ENCODE results near the gene SLC25A43. TPM values are rescaled to one million over a fixed set of nuclear protein-coding genes. Genes with fewer than 3 reads are reported as not detected.

Gene SLC25A43
- polyA plus RNA-seq, 1 of the 3 experiments (the other 2 are of a cell fraction), result 13.2 TPM

DNA sequence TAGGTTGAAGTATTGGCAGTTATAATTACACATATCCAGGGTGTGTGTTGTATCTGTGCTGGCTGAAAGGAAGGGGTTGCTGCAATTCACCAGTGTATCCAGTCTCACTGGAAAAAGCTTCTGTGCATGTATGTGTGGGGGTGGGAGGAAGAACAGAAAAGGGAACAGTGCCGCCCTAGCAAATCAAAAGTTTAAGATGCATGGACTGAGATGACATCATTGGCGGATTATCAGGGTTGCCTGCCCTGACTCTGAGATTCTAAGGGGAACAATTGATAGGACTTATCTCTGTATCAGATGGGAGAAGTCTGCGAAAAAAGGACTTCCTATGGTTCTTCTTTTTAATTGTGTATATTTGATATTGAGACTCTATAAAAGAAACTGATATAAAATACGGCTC lies 3.5 kb downstream of the SLC25A43 start:
- Histone ChIP-seq H3K27me3 (ENCODE audit: insufficient read depth) (peaks cover 5% of the 10 kb centered on the region; the same call in 1 of the 2 replicates), H3K4me1 (ENCODE audit: control insufficient read depth in 1 of 2, insufficient read depth in 2 of 2, low read depth in 1 of 2, low read length in 1 of 2) (no peaks in the 10 kb centered on the region), H3K9me2 (no peaks in the 10 kb centered on the region), H3K36me3 (replicated peaks in 1 of 2; ENCODE audit: control insufficient read depth in 1 of 2, insufficient read depth in 2 of 2, low read length in 1 of 2) (no peaks in the 10 kb centered on the region), H2AFZ (ENCODE audit: low read depth) (no peak overlapping the region), H3K9me3 (no peaks in the 10 kb centered on the region), H3K4me3 (ENCODE audit: low read depth in 2 of 2, low read length in 1 of 2) (no peak overlapping the region), H3K9ac (no peak overlapping the region), H3F3A (replicated peaks; ENCODE audit: insufficient read depth) (no peaks in the 10 kb centered on the region), H3K79me2 (ENCODE audit: insufficient read depth) (peaks cover 11% of the 10 kb centered on the region; the same call in 1 of the 2 replicates), H3K4me2 (no peak overlapping the region), H4K20me1 (ENCODE audit: insufficient read depth) (no peaks in the 10 kb centered on the region), H3K27ac (ENCODE audit: low read depth in 2 of 2, low read length in 1 of 2) (no peak overlapping the region)
- no peak for DNase-seq
- POLR2A ChIA-PET, result no interaction called here
- 55% methylated on average over 4 of the region's 4 CpGs for WGBS (ENCODE audit: low lambda C conversion rate)
- TF ChIP-seq TAF1 (IDR thresholded peaks at IDR 0.05; ENCODE audit: borderline replicate concordance, low read depth, low read length), result no peak
- no peak for TF ChIP-seq RAD21 (IDR thresholded peaks at IDR 0.05; ENCODE audit: low read length)
- no peak for TF ChIP-seq ZBTB33 (IDR thresholded peaks at IDR 0.05; ENCODE audit: borderline replicate concordance, low read depth)
- no peak for TF ChIP-seq GABPA (IDR thresholded peaks at IDR 0.05; ENCODE audit: low read depth)
- no peak for TF ChIP-seq ELF1 (IDR thresholded peaks at IDR 0.05)
- TF ChIP-seq POLR2AphosphoS5 (IDR thresholded peaks at IDR 0.05; ENCODE audit: low read depth, low read length), result no peak
- TF ChIP-seq EZH2phosphoT487 (IDR thresholded peaks at IDR 0.05; ENCODE audit: borderline replicate concordance, low read depth), result no peak
- TF ChIP-seq EP300 (IDR thresholded peaks at IDR 0.05; ENCODE audit: borderline replicate concordance in 1 of 2, low read depth in 1 of 2, low read length in 1 of 2), result no peak
- TF ChIP-seq TEAD4 (IDR thresholded peaks at IDR 0.05; ENCODE audit: borderline replicate concordance, insufficient read depth), result no peak
- TF ChIP-seq, protein P1, sequence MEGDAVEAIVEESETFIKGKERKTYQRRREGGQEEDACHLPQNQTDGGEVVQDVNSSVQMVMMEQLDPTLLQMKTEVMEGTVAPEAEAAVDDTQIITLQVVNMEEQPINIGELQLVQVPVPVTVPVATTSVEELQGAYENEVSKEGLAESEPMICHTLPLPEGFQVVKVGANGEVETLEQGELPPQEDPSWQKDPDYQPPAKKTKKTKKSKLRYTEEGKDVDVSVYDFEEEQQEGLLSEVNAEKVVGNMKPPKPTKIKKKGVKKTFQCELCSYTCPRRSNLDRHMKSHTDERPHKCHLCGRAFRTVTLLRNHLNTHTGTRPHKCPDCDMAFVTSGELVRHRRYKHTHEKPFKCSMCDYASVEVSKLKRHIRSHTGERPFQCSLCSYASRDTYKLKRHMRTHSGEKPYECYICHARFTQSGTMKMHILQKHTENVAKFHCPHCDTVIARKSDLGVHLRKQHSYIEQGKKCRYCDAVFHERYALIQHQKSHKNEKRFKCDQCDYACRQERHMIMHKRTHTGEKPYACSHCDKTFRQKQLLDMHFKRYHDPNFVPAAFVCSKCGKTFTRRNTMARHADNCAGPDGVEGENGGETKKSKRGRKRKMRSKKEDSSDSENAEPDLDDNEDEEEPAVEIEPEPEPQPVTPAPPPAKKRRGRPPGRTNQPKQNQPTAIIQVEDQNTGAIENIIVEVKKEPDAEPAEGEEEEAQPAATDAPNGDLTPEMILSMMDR (IDR thresholded peaks at IDR 0.05), result no peak
- no peak for TF ChIP-seq NRF1 (IDR thresholded peaks at IDR 0.05; ENCODE audit: low read depth, low read length)
- TF ChIP-seq NFIC (IDR thresholded peaks at IDR 0.05; ENCODE audit: borderline replicate concordance), result no peak
- no peak for TF ChIP-seq CHD2 (IDR thresholded peaks at IDR 0.05; ENCODE audit: low read length, partially characterized antibody)
- TF ChIP-seq, protein P2, sequence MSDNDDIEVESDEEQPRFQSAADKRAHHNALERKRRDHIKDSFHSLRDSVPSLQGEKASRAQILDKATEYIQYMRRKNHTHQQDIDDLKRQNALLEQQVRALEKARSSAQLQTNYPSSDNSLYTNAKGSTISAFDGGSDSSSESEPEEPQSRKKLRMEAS (IDR thresholded peaks at IDR 0.05; ENCODE audit: low read depth), result no peak
- CTCF ChIA-PET, result no interaction called here

GRCh38 chrX:119406776-119407175 lies 7.6 kb downstream of the SLC25A43 start:
- Histone ChIP-seq H3K27me3 (ENCODE audit: insufficient read depth) (no peaks in the 10 kb centered on the region; the same call in 1 of the 2 replicates), H3K4me1 (ENCODE audit: control insufficient read depth in 1 of 2, insufficient read depth in 2 of 2, low read depth in 1 of 2, low read length in 1 of 2) (no peaks in the 10 kb centered on the region), H3K9me2 (no peaks in the 10 kb centered on the region), H3F3A (replicated peaks; ENCODE audit: insufficient read depth) (peaks cover 7% of the 10 kb centered on the region), H4K20me1 (ENCODE audit: insufficient read depth) (no peaks in the 10 kb centered on the region), H2AFZ (ENCODE audit: low read depth) (no peak overlapping the region), H3K4me2 (no peak overlapping the region), H3K9ac (no peak overlapping the region), H3K4me3 (ENCODE audit: low read depth in 2 of 2, low read length in 1 of 2) (no peak overlapping the region), H3K36me3 (replicated peaks in 1 of 2; ENCODE audit: control insufficient read depth in 1 of 2, insufficient read depth in 2 of 2, low read length in 1 of 2) (no peaks in the 10 kb centered on the region), H3K27ac (ENCODE audit: low read depth in 2 of 2, low read length in 1 of 2) (no peak overlapping the region), H3K79me2 (ENCODE audit: insufficient read depth) (no peaks in the 10 kb centered on the region; the same call in 1 of the 2 replicates), H3K9me3 (no peaks in the 10 kb centered on the region)
- 10% methylated on average over 1 of the region's 1 CpG for WGBS (ENCODE audit: low lambda C conversion rate)
- ChIA-PET CTCF (no interaction called here), POLR2A (no interaction called here)
- DNase-seq, result no peak
- TF ChIP-seq FOXJ3 (CRISPR knock-in tag; IDR thresholded peaks at IDR 0.05) (no peak), ELF1 (IDR thresholded peaks at IDR 0.05) (no peak), ZBTB33 (IDR thresholded peaks at IDR 0.05; ENCODE audit: borderline replicate concordance, low read depth) (no peak), FOXM1 (IDR thresholded peaks at IDR 0.05; ENCODE audit: low read depth) (no peak), SMC3 (IDR thresholded peaks at IDR 0.05; ENCODE audit: low read depth, low read length) (no peak), EP300 (IDR thresholded peaks at IDR 0.05; ENCODE audit: borderline replicate concordance in 1 of 2, low read depth in 1 of 2, low read length in 1 of 2) (no peak), CHD2 (IDR thresholded peaks at IDR 0.05; ENCODE audit: low read length, partially characterized antibody) (no peak), REST (IDR thresholded peaks at IDR 0.05; ENCODE audit: low read depth, low read length) (no peak), TCF12 (IDR thresholded peaks at IDR 0.05) (no peak)
